Nephron (organoid): ENCODE results near the gene CHADL.

Source experiments
- H3K27ac Mint-ChIP-seq, 3 experiments: 2 replicates each; pipeline ENCODE4 v1.8.0; 2020; ENCODE audit warnings: mixed read lengths in 3 of 3, mild to moderate bottlenecking in 2 of 3, moderate library complexity in 1 of 3
- H3K27me3 Mint-ChIP-seq: 2 replicates; pipeline ENCODE4 v1.8.0; 2021; ENCODE audit warnings: low read depth, mild to moderate bottlenecking, moderate library complexity, mixed read lengths
- H3K36me3 Mint-ChIP-seq: 2 replicates; pipeline ENCODE4 v1.8.0; 2020; ENCODE audit warnings: low read depth, mixed read lengths
- H3K4me1 Mint-ChIP-seq: 2 replicates; pipeline ENCODE4 v1.8.0; 2020; ENCODE audit warnings: mixed read lengths
- H3K4me3 Mint-ChIP-seq, 3 experiments: 2 replicates each; pipeline ENCODE4 v1.8.0; 2020; ENCODE audit warnings: mild to moderate bottlenecking in 3 of 3, mixed read lengths in 3 of 3, moderate library complexity in 2 of 3
- H3K9me3 Mint-ChIP-seq: 2 replicates; pipeline ENCODE4 v1.8.0; 2020; ENCODE audit warnings: mixed read lengths
- TF ChIP-seq, protein P1 (sequence below), 3 experiments: fragments of 200-600 bp; sonication (generic); IDR thresholded peaks; one replicate each; pipeline ENCODE4 v1.5.0; 2021; ENCODE audit warnings: antibody characterized with exemption in 3 of 3; ENCODE audit not compliant: unreplicated experiment in 3 of 3

CHADL gene

DNA sequence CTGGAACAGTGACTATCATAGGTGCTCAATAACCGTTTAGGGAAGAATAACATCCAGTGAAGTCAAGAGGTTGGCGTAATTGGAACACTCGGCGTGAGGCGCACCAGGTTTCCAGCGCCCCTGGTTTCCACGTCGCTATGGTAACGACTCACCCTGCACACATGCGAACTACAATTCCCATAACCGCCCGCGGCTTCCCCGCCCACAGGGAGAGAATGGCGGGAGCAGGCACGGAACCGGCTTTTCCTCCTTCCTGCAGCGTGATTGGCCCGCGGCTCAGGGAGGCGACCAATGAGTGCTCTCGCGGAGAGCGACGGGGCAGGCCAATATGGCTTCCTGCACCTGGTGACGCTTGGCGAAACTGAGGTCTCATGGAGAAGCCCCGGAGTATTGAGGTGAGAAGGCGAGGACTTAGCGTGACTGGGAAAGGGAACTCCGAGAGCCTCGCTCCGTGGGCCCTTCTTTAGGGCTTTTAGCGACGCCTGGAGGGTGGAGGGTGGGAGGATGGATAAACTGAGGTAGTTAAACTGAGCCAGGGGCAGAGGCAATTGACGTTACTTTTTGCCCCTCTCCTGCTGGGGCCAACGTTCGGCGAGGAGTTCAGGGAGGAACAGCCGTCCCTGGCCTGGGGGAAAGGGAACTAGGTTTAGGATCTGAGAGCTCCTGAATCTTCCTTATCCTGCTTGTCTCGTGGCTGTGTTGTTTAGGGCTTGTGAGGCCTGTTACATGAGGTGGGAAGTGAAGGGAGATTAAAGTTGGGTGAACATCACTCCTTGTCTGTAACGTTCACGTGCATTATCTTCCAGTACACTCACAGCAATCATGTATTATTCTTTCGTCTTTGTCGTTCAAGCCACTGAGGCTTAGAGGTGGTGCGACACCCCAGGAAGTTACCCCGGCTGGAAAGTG, 35.5 kb downstream of the CHADL start, which contains the start of gene L3MBTL2:
Gene L3MBTL2 (plus strand): TSS at position 321 of the 909 bp plus-strand sequence. CDS start 51 bp downstream, at position 372.
- Mint-ChIP-seq H3K9me3 (no peaks in the 10 kb centered on the region), H3K4me1 (peaks cover 7% of the 10 kb centered on the region), H3K27ac (peak within 1 kb of the TSS; percentile 71 to 92 (median 89)), H3K36me3 (peaks cover 7% of the 10 kb centered on the region), H3K4me3 (peak within 1 kb of the TSS; percentile 85 to 97 (median 93)), H3K27me3 (peaks cover 28% of the 10 kb centered on the region)
- TF ChIP-seq, protein P1, sequence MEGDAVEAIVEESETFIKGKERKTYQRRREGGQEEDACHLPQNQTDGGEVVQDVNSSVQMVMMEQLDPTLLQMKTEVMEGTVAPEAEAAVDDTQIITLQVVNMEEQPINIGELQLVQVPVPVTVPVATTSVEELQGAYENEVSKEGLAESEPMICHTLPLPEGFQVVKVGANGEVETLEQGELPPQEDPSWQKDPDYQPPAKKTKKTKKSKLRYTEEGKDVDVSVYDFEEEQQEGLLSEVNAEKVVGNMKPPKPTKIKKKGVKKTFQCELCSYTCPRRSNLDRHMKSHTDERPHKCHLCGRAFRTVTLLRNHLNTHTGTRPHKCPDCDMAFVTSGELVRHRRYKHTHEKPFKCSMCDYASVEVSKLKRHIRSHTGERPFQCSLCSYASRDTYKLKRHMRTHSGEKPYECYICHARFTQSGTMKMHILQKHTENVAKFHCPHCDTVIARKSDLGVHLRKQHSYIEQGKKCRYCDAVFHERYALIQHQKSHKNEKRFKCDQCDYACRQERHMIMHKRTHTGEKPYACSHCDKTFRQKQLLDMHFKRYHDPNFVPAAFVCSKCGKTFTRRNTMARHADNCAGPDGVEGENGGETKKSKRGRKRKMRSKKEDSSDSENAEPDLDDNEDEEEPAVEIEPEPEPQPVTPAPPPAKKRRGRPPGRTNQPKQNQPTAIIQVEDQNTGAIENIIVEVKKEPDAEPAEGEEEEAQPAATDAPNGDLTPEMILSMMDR (IDR thresholded peaks at IDR 0.05; ENCODE audit: unreplicated experiment in 3 of 3) = no peak

DNA sequence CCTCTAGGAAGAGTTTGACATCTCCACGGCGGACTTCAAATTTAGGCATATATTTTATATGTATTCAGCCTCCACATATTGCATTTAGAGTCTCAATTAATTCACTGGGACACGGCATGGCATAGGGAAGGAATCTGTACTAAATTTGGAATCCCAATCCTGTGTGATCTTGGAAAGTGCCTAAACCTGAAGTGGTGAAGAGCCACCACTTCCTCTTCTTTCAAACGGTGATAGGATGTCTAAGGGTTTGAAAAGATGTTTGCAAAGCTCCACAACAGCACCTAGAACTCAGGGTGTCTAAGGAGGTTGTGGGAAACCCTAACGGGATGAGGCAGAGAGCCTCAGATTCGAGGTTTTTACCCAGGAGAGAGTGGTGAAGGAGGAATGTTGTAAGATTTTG, 36.7 kb downstream of the CHADL start:
- H3K9me3 Mint-ChIP-seq = no peaks in the 10 kb centered on the region
- H3K36me3 Mint-ChIP-seq = no peaks in the 10 kb centered on the region
- peaks cover 7% of the 10 kb centered on the region for H3K4me1 Mint-ChIP-seq
- H3K27ac Mint-ChIP-seq = no peak overlapping the region
- peak overlapping the region; percentile 69 to 83 (median 81) for H3K4me3 Mint-ChIP-seq
- peaks cover 35% of the 10 kb centered on the region for H3K27me3 Mint-ChIP-seq
- TF ChIP-seq, protein P1 (IDR thresholded peaks at IDR 0.05; ENCODE audit: unreplicated experiment in 3 of 3) = no peak

DNA sequence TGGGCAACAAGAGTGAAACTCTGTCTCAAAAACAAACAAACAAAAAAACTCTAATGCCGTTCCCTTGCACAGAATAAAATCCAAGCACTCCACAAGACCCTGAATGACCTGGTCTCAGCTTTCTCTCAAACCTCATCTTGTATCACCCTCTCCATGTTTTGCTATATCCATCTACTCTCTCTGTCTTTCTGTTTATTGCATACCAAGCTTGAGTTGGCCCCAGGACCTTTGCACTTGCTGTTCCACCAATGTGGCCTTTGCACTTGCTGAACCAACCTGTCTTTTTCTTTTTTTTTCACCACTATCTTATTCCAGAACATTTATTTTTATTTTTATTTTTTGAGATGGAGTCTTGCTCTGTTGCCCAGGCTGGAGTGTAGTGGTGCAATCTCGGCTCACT, 37.6 kb downstream of the CHADL start:
- Mint-ChIP-seq H3K9me3 (no peaks in the 10 kb centered on the region), H3K36me3 (no peaks in the 10 kb centered on the region), H3K27me3 (peaks cover 45% of the 10 kb centered on the region), H3K27ac (no peak overlapping the region), H3K4me1 (peaks cover 8% of the 10 kb centered on the region), H3K4me3 (no peak overlapping the region)
- TF ChIP-seq, protein P1 (IDR thresholded peaks at IDR 0.05; ENCODE audit: unreplicated experiment in 3 of 3) = no peak

DNA sequence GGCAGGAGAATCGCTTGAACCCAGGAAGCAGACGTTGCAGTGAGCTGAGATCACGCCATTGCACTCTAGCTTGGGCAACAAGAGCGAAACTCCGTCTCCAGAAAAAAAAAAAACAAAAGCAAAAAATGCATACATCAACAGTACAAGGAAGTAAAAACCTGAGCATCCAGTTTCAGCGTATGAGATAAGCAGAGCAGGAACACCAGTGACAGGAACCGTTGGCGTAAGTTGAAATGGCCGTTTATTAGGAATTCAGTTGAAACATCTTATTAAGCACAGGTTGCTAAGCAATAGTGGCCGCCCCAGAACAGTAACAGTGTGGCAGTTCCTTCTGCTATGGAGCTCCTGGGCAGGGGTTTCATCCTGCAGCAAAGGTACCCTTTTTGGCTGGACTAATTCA, 39.6 kb downstream of the CHADL start:
- Mint-ChIP-seq H3K36me3 (no peaks in the 10 kb centered on the region), H3K9me3 (no peaks in the 10 kb centered on the region), H3K4me3 (no peak overlapping the region), H3K27me3 (peaks cover 57% of the 10 kb centered on the region), H3K4me1 (peaks cover 13% of the 10 kb centered on the region), H3K27ac (no peak overlapping the region)
- TF ChIP-seq, protein P1 (IDR thresholded peaks at IDR 0.05; ENCODE audit: unreplicated experiment in 3 of 3) = no peak

DNA sequence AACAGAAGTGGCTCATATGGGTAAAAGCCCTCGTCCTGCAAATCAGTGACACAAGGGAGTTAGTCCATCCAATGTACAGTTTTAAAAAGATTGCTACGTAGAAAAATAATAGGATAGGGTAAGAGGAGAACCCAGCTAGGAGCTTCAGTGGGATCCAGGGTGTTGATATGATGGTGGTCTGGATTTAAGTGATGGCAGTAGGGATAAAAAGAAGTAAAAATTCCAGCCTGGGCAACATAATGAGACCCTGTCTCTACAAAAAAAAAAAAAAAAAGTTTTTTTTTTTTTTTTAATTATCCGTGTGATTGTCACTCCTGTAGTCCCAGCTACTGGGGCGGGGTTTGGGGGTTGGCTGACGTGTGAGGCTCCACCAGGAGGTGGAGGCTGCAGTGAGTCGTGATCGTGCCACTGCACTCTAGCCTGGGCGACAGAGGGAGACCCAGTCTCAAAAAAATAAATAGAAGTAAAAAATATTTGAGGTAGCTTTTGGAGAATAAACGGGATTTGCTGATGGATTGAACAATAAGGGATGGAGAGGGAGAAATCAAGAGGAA, 42.6 kb downstream of the CHADL start:
- Mint-ChIP-seq H3K4me3 (peak overlapping the region; percentile 84 to 93 (median 86)), H3K27ac (no peak overlapping the region), H3K4me1 (peaks cover 6% of the 10 kb centered on the region), H3K36me3 (no peaks in the 10 kb centered on the region), H3K27me3 (peaks cover 48% of the 10 kb centered on the region), H3K9me3 (no peaks in the 10 kb centered on the region)
- TF ChIP-seq, protein P1 (IDR thresholded peaks at IDR 0.05; ENCODE audit: unreplicated experiment in 3 of 3) = peak in 1 of 3 experiments; percentile 1
